GM12874 (cell line): ENCODE results near the gene CCPG1.

ENCODE experiments used
- TF ChIP-seq, protein P1 (sequence below): IDR thresholded peaks from 2 replicates; pipeline ENCODE4 v1.5.1; 2011; ENCODE audit warnings: low read depth, mild to moderate bottlenecking, control low read depth, low read length, moderate library complexity; ENCODE audit not compliant: insufficient read depth

CCPG1 gene

DNA sequence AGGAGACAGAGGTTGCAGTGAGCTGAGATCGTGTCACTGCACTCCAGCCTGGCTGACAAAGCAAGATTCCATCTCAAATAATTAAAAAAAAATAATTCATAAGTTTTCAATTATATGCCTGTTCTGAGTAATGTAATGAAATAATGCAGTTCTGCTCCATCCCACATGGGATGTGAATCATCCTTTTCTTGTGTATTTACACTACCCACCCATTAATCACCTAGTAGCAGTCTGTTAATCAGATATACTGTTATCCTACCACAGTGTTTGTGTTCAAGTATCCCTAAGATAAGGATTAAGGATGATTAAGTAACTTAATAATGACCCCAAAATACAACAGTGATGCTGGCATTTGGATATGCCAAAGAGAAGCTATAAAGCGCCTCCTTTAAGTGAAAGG lies 50.4 kb downstream of the CCPG1 start:
- TF ChIP-seq, protein P1, sequence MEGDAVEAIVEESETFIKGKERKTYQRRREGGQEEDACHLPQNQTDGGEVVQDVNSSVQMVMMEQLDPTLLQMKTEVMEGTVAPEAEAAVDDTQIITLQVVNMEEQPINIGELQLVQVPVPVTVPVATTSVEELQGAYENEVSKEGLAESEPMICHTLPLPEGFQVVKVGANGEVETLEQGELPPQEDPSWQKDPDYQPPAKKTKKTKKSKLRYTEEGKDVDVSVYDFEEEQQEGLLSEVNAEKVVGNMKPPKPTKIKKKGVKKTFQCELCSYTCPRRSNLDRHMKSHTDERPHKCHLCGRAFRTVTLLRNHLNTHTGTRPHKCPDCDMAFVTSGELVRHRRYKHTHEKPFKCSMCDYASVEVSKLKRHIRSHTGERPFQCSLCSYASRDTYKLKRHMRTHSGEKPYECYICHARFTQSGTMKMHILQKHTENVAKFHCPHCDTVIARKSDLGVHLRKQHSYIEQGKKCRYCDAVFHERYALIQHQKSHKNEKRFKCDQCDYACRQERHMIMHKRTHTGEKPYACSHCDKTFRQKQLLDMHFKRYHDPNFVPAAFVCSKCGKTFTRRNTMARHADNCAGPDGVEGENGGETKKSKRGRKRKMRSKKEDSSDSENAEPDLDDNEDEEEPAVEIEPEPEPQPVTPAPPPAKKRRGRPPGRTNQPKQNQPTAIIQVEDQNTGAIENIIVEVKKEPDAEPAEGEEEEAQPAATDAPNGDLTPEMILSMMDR: no peak

DNA sequence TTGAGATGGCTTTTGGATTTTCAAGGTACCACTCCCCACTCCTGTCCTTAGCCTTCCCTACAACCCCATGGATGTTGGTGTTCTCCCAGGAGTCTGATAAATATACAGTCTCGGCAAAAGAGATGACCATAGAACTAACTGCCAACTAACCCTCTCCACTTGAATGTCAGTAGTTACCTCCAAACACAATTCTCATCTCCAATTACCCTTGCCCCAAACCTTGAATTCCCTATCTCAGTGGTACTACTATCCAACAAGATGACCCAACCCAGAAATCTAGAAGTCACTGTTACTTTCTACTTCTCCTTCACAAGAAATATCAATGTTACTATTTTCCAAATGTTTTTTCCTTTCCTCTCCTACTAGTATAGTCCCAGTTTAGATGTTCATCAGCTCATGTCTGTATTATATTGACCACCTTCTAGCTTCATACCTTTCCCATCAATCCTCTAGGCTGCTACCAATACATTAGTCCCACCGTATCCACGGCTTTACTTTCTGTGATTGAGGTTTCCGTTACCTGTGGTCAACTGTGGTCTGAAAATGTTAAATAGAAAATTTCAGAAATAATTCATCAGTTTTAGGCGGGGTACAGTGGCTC lies 51.1 kb downstream of the CCPG1 start:
- TF ChIP-seq, protein P1: no peak

DNA sequence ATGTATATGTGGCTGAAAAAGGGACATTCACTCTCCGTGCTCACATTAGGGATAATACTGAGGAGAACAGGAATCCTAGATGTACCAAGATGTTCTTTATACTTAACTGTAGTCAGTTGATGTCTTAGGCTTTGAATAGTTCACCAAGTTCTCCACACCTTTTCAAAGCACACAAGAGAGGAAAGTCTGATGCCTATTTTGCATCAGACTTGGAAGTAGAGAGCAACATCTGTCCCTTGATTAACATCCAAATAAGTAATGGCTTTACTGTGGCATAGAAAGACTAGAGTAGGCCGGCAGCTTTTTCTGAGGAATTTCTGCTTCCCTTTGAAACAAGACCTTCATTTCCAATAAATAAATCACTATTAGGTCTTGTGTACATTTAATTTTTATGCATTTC lies 55.1 kb downstream of the CCPG1 start:
- TF ChIP-seq, protein P1: no peak

DNA sequence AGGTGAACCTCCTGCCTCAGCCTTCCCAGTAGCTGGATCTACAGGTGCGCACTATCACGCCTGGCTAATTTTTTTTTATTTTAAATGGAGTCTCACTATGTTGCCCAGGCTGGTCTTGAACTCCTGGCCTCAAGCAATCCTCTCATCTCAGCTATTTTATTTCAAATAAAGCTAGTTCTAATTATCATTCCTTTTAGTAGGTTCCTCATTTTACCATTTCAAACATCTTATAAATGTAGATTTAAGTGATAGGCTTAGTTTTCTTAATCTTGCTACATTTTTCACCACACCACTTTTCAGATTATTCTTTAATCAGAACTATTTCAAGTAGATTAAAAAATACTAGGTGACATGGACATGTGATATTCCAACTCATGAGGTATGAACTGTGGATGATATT lies 58.9 kb downstream of the CCPG1 start:
- TF ChIP-seq, protein P1: no peak

DNA sequence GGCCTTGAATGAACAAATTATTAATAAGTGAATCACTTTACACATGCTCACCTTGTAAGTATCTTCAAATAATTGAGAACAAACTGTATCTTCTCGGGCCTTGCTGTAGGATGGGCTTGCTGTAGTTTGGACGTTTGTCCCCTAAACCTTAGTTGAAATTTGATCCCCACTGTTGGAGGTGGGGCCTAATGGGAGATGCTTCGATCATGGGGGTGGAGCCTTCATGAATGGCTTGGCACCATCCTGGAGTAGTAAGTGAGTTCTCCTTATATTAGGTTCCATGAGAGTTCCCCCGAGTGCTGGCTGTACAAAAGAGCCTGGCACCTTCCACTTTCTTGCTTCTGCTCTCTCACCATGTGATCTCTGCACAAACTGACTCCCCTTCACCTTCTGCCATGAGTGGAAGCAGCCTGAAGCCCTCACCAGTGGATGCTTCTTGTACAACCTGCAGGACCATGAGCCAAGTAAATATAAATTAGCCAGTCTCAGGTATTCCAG lies 59.8 kb downstream of the CCPG1 start:
- TF ChIP-seq, protein P1: no peak

DNA sequence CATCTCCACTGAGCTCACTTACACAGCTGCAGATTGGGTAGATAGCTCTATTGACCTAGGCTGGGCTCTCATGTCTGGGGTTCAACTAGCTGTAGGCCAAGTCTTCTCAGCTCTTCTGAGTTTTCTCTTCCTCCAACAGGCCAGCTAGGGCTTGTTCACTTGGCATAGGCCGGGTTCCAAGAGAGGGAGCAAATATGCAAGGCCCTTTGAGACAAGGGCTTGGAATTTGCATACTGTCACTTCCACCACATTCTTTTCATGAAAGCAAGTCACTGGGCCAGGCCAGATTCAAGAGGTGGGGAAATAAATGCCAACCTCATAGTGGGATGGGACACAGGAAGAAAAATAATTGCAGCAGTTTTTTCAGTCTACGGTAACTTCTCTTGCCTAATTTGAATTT lies 64.0 kb downstream of the CCPG1 start:
- TF ChIP-seq, protein P1: no peak

DNA sequence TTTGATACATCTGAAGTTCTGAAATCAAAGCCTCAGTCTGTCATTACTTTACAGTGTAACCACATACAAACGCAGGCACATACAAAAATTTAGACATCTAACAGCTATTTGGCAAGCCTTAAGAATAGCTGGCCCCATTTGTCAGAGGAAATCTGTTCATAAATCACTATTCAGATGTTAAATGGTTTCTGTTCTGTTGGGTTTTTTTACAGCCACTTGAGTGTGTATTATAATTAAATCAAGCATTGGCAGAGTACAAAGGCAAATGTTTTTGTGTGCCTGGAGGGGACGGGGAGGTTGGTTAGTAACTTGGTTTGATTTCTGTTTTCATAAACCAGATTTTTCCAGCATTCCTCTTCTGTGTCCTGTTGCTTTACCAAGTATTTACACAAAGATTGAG lies 65.0 kb downstream of the CCPG1 start:
- TF ChIP-seq, protein P1: no peak
